Osteocyte (in vitro differentiated cells): ENCODE results near the gene SCP2D1. TPM values are rescaled to one million over a fixed set of nuclear protein-coding genes. Genes with fewer than 3 reads are reported as not detected.
"Not testable (repeated sequence)": the region's sequence is repeated elsewhere in the genome, so short reads cannot be mapped to it uniquely, and the experiment has no call there.

Experiments
- DNase-seq: peaks from one replicate; pipeline ENCODE4 v3.0.0; 2021; ENCODE audit warnings: mixed read lengths; ENCODE audit not compliant: unreplicated experiment; ENCODE audit errors: extremely low spot score
- H3K27ac Mint-ChIP-seq: one replicate; pipeline ENCODE4 v1.8.0; 2021; ENCODE audit warnings: mild to moderate bottlenecking, mixed read lengths; ENCODE audit not compliant: unreplicated experiment
- H3K27me3 Mint-ChIP-seq: one replicate; pipeline ENCODE4 v1.8.0; 2021; ENCODE audit warnings: mixed read lengths; ENCODE audit not compliant: unreplicated experiment
- H3K36me3 Mint-ChIP-seq: one replicate; pipeline ENCODE4 v1.8.0; 2021; ENCODE audit warnings: mixed read lengths; ENCODE audit not compliant: unreplicated experiment
- H3K4me1 Mint-ChIP-seq: one replicate; pipeline ENCODE4 v1.8.0; 2021; ENCODE audit warnings: mixed read lengths; ENCODE audit not compliant: unreplicated experiment
- H3K4me3 Mint-ChIP-seq: one replicate; pipeline ENCODE4 v1.8.0; 2021; ENCODE audit warnings: mild to moderate bottlenecking, moderate library complexity, mixed read lengths; ENCODE audit not compliant: unreplicated experiment
- H3K9me3 Mint-ChIP-seq: one replicate; pipeline ENCODE4 v1.8.0; 2021; ENCODE audit warnings: mixed read lengths; ENCODE audit not compliant: unreplicated experiment
- total RNA-seq: library from RNA; stranded (reverse); gene quantifications from 2 replicates; pipeline ENCODE4 v1.2.1, GENCODE V29; 2021
- TF ChIP-seq, protein P1 (sequence below): fragments of 200-600 bp; sonication (generic); IDR thresholded peaks from 2 replicates; pipeline ENCODE4 v1.5.0; 2021; ENCODE audit warnings: antibody characterized with exemption, mild to moderate bottlenecking, moderate library complexity

The SCP2D1 gene
- total RNA-seq, 1 donor from 2014 or later, result not detected

DNA sequence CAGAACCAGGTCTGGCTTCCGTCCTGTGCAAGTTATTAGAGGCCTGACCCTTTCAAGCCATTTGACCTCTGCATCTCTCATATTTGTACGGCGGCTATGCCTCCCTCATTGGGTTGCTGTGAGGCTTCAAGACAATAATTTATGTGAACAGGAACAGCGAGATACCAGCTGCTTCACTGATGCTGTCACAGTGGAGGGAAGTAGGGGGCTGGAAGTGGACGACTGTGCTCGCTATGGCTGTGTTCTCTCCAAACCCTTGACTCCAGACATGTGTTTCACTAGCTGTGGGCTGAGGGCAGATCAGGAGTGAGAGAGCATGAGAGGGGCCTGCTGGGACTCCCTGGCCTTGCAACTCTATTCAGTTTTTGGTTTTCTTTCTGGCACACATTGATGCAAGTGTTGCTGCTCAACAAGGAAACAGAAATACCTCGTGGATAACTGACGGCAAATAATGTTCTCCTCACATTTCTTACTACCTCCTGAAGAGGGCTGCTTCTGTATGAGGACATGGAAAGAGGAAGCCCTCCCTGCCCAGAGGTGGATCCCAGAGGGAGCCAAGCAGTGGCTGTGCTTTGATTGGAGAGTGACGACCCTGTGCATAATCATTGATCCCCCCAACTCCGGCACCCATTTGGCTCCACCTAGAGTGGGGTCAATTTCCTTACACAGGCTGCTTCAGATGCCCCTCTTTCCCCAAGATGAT, 34.7 kb upstream of the SCP2D1 start:
- Mint-ChIP-seq H3K27me3 (peaks cover 12% of the 10 kb centered on the region), H3K27ac (no peak overlapping the region), H3K4me3 (no peak overlapping the region), H3K9me3 (no peaks in the 10 kb centered on the region), H3K4me1 (no peaks in the 10 kb centered on the region), H3K36me3 (no peaks in the 10 kb centered on the region)
- TF ChIP-seq, protein P1, sequence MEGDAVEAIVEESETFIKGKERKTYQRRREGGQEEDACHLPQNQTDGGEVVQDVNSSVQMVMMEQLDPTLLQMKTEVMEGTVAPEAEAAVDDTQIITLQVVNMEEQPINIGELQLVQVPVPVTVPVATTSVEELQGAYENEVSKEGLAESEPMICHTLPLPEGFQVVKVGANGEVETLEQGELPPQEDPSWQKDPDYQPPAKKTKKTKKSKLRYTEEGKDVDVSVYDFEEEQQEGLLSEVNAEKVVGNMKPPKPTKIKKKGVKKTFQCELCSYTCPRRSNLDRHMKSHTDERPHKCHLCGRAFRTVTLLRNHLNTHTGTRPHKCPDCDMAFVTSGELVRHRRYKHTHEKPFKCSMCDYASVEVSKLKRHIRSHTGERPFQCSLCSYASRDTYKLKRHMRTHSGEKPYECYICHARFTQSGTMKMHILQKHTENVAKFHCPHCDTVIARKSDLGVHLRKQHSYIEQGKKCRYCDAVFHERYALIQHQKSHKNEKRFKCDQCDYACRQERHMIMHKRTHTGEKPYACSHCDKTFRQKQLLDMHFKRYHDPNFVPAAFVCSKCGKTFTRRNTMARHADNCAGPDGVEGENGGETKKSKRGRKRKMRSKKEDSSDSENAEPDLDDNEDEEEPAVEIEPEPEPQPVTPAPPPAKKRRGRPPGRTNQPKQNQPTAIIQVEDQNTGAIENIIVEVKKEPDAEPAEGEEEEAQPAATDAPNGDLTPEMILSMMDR, result no peak
- DNase-seq, result no peak

DNA sequence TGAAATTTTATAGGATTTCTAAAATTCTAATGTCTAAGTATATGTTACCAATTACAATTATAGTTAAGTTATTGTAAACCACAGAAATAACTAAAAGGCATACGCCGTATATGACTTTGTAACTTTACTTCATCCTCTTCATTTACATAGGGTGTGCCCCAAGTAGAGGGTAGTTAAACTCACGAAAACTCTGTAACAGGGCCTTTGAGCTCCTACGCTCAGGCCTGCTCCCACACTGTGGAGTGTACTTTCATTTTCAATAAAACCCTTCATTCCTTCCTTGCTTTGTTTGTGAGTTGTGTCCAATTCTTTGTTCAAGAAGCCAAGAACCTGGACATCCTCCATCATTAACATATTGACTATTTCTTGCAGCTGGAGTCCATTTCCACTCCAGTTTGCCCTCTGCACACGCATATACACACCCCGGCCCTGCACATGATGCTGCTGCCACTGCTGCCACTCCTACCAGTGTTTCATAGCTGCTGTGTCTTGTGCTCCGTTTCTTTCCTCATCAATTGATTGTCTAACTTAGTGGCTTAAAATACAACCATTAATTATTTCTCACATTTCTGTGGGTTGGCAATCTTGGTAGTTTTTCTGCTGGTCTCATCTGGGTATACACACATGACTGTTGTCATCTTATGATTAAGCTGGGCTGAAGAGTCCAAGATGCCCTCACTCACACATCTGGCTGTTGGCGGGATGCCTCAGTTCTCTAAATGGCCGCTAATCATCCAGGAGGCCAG, 33.0 kb upstream of the SCP2D1 start:
- Mint-ChIP-seq H3K9me3 (no peaks in the 10 kb centered on the region), H3K36me3 (no peaks in the 10 kb centered on the region), H3K27ac (no peak overlapping the region)

DNA sequence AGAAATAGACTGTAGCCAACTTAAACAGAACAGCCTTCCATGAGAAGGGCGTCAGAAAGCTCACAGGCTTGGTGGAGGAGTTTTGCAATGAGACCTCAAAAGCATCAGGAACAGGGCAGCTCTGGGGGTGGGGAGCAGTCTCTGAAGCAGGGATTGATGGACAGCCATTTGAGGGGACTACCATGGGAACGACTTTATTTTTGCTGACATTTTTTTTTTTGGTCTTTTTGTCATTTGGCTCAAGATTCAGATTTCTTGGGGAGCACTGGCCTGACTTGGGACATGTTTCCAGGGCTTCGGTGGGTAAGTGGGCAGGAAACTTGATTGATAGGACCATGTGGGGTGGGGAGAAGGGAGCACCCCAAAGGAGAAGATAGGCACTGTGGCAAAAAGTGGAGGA, 32.1 kb upstream of the SCP2D1 start:
- Mint-ChIP-seq H3K4me1 (no peaks in the 10 kb centered on the region), H3K27me3 (peaks cover 16% of the 10 kb centered on the region), H3K36me3 (no peaks in the 10 kb centered on the region), H3K9me3 (no peaks in the 10 kb centered on the region), H3K4me3 (no peak overlapping the region), H3K27ac (no peak overlapping the region)
- DNase-seq, result peak; percentile 32
- TF ChIP-seq, protein P1, result no peak

More for the DNA sequence above, 33.0 kb upstream of the SCP2D1 start:
- no peak for DNase-seq
- TF ChIP-seq, protein P1, result no peak
- H3K4me1 Mint-ChIP-seq, result no peaks in the 10 kb centered on the region
- no peak overlapping the region for H3K4me3 Mint-ChIP-seq
- H3K27me3 Mint-ChIP-seq, result peaks cover 19% of the 10 kb centered on the region

DNA sequence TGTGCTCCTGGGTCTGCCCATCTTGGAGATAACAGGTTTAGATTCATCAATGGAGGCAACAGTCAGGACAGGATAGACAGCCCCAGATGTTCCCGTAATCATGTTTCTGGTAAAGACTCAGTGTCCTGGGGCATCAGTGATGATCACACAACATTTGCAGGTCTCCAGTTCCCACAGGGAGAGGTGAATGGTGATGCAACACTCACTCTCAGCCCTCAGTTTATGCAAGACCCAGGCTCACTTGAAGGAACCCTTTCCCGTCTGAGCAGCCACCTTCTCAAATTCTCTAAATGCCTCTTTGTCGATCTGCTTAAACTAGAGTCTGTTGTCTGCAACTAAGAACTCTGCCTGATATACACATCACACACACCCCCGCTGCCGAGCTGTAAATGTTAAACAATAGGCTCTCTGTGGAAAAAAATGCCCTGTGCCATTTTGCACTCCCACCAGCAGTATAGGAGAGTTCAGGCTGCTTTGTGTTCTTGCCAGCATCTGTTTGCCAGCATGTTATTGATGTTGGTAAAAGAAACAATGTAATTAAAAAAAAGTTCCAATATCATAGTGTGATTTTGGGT, 30.1 kb upstream of the SCP2D1 start:
- TF ChIP-seq, protein P1, result no peak
- DNase-seq, result peak; percentile 23
- Mint-ChIP-seq H3K36me3 (no peaks in the 10 kb centered on the region), H3K9me3 (no peaks in the 10 kb centered on the region), H3K27me3 (peaks cover 19% of the 10 kb centered on the region), H3K4me1 (no peaks in the 10 kb centered on the region), H3K27ac (no peak overlapping the region), H3K4me3 (no peak overlapping the region)

DNA sequence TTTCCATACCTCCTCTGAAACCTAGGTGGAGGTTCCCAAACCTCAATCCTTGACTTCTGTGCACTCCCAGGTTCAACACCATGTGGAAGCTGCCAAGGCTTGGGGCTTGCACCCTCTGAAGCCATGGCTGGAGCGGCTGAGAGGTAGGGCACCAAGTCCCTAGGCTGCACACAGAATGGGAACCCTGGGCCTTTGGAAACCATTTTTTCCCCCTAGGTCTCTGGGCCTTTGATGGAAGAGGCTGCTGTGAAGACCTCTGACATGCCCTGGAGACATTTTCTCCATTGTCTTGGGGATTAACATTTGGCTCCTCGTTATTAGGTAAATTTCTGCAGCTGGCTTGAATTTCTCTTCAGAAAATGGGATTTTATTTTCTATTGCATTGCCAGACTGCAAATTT, 26.5 kb upstream of the SCP2D1 start:
- not testable (repeated sequence) for H3K4me3 Mint-ChIP-seq, H3K36me3 Mint-ChIP-seq, DNase-seq, H3K27ac Mint-ChIP-seq, H3K4me1 Mint-ChIP-seq, H3K9me3 Mint-ChIP-seq
- H3K27me3 Mint-ChIP-seq, result peaks cover 34% of the 10 kb centered on the region
